Hematopoietic multipotent progenitor cell treated with erythropoietin and hydrocortisone succinate and interleukin-3 and kit ligand, for 6 days (in vitro differentiated cells): ENCODE results near the gene SCN4B.
A peak's percentile ranks its signal among the peaks of the same experiment; 100 is the strongest.

ENCODE experiments used
- DNase-seq: peaks from one replicate; pipeline ENCODE4 v3.0.0-alpha.2; 2015

The SCN4B gene

GRCh38 chr11:118128310-118128709, 24.3 kb downstream of the SCN4B start:
- no peak for DNase-seq

GRCh38 chr11:118126082-118126838, 26.4 kb downstream of the SCN4B start:
- no peak for DNase-seq

- no peak for DNase-seq
Measured at GRCh38 chr11:118124929-118125535, 27.6 kb downstream of the SCN4B start.

- DNase-seq = no peak
Measured at GRCh38 chr11:118120793-118121192, 31.8 kb downstream of the SCN4B start.

GRCh38 chr11:118117790-118118601, 34.6 kb downstream of the SCN4B start:
- DNase-seq = no peak

- no peak for DNase-seq
Measured at GRCh38 chr11:118115048-118115447, 37.6 kb downstream of the SCN4B start.

GRCh38 chr11:118114266-118114665, 38.4 kb downstream of the SCN4B start:
- no peak for DNase-seq

GRCh38 chr11:118112711-118113430, 39.8 kb downstream of the SCN4B start:
- DNase-seq = no peak

GRCh38 chr11:118111744-118112035, 40.9 kb downstream of the SCN4B start:
- DNase-seq = no peak

- DNase-seq = no peak
Measured at GRCh38 chr11:118111019-118111743, 41.4 kb downstream of the SCN4B start.

GRCh38 chr11:118109231-118109630, 43.4 kb downstream of the SCN4B start:
- DNase-seq = no peak

- no peak for DNase-seq
Measured at GRCh38 chr11:118108513-118108912, 44.1 kb downstream of the SCN4B start.

GRCh38 chr11:118106789-118107335, 45.8 kb downstream of the SCN4B start:
- no peak for DNase-seq

- no peak for DNase-seq
Measured at GRCh38 chr11:118105657-118106305, 46.8 kb downstream of the SCN4B start.

- DNase-seq = no peak
Measured at GRCh38 chr11:118104491-118104890, 48.1 kb downstream of the SCN4B start.

- peak; percentile 72 for DNase-seq
Measured at GRCh38 chr11:118102721-118103261, 49.8 kb downstream of the SCN4B start.

GRCh38 chr11:118100691-118101232, 51.9 kb downstream of the SCN4B start:
- no peak for DNase-seq

- no peak for DNase-seq
Measured at GRCh38 chr11:118099838-118100556, 52.6 kb downstream of the SCN4B start.

- no peak for DNase-seq
Measured at GRCh38 chr11:118098996-118099837, 53.4 kb downstream of the SCN4B start.
